ENCODE measurements around the gene PLOD3. TPM values are rescaled to one million over a fixed set of nuclear protein-coding genes. Genes with fewer than 3 reads are reported as not detected.

Gene PLOD3
- total RNA-seq, 1 donor from 2014 or later = 41.5 TPM

DNA sequence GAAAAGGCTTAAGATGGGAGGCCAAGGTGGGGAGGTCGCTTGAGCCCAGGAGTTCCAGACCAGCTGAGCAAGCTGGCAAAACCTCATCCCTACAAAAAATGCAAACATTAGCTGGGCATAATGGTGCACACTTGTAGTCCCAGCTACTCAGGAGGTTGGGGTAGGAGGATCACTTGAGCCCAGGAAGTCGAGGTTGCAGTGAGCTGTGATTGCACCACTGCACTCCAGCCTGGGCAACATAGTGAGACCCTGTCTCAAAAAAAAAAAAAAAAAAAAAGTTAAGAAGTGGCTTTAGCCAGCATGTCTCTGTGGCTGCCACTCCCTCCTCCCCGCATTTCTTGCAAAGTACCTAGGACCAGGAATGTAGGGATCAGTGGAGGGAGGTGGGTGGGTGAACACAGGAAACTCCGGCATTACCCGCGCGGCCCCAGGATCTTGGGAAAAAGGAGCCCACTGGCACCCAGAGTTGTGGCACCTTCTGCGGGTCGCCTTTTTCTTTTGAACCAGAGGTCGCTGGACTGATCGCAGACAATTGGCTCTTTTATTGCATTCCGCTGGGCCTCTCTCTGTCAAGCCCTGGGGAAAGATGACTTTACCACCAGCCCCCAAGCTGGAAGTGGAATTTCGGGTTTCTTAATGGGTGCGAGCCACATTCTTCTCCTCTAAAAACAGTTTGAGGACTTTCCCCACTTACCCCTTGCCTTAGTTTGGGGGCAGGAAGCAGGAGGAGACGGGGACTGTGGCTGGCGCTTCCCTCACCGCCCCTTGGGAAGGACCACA is 55.5 kb downstream of the PLOD3 start:
- no peak for DNase-seq (ENCODE audit: extremely low spot score in 2 of 2)
- no peak for TF ChIP-seq POLR2AphosphoS5 (IDR thresholded peaks at IDR 0.05; ENCODE audit: insufficient read depth in 1 of 2, low read depth in 1 of 2)
- TF ChIP-seq, protein P1, sequence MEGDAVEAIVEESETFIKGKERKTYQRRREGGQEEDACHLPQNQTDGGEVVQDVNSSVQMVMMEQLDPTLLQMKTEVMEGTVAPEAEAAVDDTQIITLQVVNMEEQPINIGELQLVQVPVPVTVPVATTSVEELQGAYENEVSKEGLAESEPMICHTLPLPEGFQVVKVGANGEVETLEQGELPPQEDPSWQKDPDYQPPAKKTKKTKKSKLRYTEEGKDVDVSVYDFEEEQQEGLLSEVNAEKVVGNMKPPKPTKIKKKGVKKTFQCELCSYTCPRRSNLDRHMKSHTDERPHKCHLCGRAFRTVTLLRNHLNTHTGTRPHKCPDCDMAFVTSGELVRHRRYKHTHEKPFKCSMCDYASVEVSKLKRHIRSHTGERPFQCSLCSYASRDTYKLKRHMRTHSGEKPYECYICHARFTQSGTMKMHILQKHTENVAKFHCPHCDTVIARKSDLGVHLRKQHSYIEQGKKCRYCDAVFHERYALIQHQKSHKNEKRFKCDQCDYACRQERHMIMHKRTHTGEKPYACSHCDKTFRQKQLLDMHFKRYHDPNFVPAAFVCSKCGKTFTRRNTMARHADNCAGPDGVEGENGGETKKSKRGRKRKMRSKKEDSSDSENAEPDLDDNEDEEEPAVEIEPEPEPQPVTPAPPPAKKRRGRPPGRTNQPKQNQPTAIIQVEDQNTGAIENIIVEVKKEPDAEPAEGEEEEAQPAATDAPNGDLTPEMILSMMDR (IDR thresholded peaks at IDR 0.05) = no peak
- no peak for TF ChIP-seq POLR2A (IDR thresholded peaks at IDR 0.05)
- Histone ChIP-seq H3K27me3 (peaks cover 3% of the 10 kb centered on the region), H3K9me3 (no peaks in the 10 kb centered on the region), H3K27ac (no peak overlapping the region), H3K4me3 (no peak overlapping the region), H3K4me1 (peaks cover 40% of the 10 kb centered on the region), H3K36me3 (peaks cover 0 to 29% of the 10 kb centered on the region in 2 donors)
- intact Hi-C loops (cut with DNase I) = no loop called here

DNA sequence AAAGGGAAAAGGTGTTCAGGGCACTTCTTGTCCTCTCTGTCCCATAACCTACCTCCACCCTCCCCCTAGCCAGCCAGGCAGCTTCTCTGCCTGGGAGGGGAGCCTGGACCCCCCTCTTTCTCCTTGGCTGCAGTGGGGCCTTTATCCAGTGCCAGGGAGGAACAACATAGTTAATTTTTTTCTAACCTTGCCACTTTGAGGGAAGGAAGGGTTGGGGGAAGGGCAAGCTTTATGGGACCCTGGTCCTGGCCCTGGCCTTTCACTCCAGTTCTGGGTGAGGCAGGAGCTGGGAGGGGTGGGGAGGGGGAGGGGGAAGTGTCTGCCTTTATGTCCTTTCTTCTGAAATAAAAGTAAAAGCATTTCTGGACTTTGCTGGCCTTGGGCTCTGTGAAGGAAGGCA is 56.5 kb downstream of the PLOD3 start:
- Histone ChIP-seq H3K4me3 (no peak overlapping the region), H3K4me1 (peaks cover 39% of the 10 kb centered on the region), H3K9me3 (no peaks in the 10 kb centered on the region), H3K27me3 (peaks cover 3% of the 10 kb centered on the region), H3K27ac (no peak overlapping the region), H3K36me3 (peaks cover 0 to 29% of the 10 kb centered on the region in 2 donors)
- intact Hi-C loops (cut with DNase I) = no loop called here
- no peak for DNase-seq (ENCODE audit: extremely low spot score in 2 of 2)
- TF ChIP-seq, protein P1 (IDR thresholded peaks at IDR 0.05) = no peak
- TF ChIP-seq POLR2A (IDR thresholded peaks at IDR 0.05) (no peak), POLR2AphosphoS5 (IDR thresholded peaks at IDR 0.05; ENCODE audit: insufficient read depth in 1 of 2, low read depth in 1 of 2) (no peak)

DNA sequence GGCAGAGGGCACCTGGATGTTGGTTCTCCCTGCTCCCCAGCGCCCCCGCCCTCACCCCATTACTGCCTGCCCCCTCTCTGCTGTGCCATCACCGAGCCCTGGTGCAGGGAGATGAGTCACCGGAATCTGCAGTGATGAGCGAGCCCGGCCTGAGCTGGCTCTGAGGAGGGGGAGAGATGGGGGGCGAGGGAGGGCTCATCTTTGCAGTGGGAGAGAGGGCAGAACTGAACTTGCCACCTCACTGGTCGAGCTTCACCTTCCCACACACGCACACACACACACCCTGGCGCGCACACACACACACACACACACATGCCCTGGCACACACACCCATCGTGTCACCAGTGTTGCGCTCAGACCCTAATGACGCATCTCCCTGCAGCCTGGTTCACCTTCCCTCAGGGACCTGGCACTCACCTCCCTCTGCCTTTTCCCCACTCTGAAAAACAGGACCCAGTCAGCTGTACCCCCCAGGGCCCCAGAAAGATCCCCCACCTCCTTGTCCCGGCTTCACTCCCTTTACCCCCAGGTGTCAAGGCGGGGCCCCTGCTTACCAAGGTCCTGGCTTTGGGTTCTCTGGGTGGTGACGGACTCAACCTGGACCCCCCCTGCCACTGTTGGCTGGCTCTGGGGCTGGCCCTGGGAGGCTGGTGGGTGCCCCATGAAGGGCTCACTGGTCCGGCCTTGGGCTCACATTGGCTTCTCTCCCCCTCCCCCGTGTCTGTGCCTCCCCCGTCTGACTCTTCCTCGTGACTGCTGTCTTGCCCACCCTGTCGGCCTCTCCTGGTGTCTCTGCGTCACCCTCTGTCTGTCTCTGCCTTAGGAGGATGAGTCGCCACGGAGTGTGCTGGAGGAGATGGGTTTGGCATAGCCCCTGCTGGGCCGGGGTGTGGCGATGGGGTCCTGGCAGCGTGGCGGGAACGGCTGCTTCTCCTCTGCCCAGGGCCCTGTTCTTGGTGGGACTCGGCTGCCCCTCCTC is 57.4 kb downstream of the PLOD3 start:
- Histone ChIP-seq H3K4me3 (no peak overlapping the region), H3K9me3 (no peaks in the 10 kb centered on the region), H3K36me3 (peaks cover 0 to 29% of the 10 kb centered on the region in 2 donors), H3K27ac (no peak overlapping the region), H3K4me1 (peaks cover 39% of the 10 kb centered on the region), H3K27me3 (peaks cover 3% of the 10 kb centered on the region)
- DNase-seq (ENCODE audit: extremely low spot score in 2 of 2) = no peak
- TF ChIP-seq, protein P1 (IDR thresholded peaks at IDR 0.05) = no peak
- intact Hi-C loops (cut with DNase I) = no loop called here

DNA sequence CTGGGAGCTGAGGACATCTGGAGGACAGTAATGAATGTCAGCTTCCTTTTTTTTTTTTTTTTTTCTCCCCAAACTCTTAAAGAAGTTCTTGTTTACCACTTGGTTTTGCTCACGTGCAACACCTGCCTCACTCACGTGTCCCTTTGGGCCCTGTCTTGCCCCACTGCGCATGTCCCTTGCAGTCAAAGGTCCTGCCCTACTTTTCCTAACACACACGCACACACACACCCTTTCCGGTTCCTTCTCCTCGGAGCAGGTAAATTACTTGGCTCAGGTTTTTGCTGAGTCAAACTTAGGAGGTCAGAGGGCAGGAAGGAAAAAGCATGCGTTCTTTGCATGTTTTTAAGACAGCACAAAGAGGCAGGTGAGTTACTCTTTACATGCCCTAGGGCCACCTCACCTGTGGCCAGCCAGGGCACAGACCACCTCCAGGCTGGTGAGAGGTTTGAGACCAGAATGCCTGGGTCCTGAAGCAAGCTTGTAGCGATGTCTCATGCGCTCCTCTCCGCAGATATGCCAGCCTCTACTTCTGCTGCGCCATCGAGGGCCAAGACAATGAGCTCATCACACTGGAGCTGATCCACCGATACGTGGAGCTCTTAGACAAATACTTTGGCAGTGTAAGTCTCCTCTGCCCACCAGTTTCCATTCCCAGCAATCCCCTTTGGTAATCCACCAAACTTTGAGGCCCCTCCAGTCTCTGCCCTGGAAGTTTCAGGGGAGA is 60.4 kb downstream of the PLOD3 start:
- Histone ChIP-seq H3K27me3 (no peaks in the 10 kb centered on the region), H3K27ac (no peak overlapping the region), H3K9me3 (no peaks in the 10 kb centered on the region), H3K4me3 (no peak overlapping the region), H3K4me1 (peaks cover 15% of the 10 kb centered on the region), H3K36me3 (peaks cover 0 to 29% of the 10 kb centered on the region in 2 donors)
- TF ChIP-seq POLR2AphosphoS5 (IDR thresholded peaks at IDR 0.05; ENCODE audit: insufficient read depth in 1 of 2, low read depth in 1 of 2) (no peak), POLR2A (IDR thresholded peaks at IDR 0.05) (no peak)
- TF ChIP-seq, protein P1 (IDR thresholded peaks at IDR 0.05) = no peak
- DNase-seq (ENCODE audit: extremely low spot score in 2 of 2) = no peak
- intact Hi-C loops (cut with DNase I) = no loop called here

Measured in vagina (tissue), 2 donors.